GM12878 (cell line): ENCODE measurements around the gene CA10. TPM values are rescaled to one million over a fixed set of nuclear protein-coding genes. Genes with fewer than 3 reads are reported as not detected.

ENCODE experiments used
- ATAC-seq: fragments of 200-7000 bp; cut with Tn5 transposase; 3 replicates; pipeline ENCODE4 v1.9.1; 2020; ENCODE audit warnings: mild to moderate bottlenecking, moderate library complexity
- BruUV-seq: library from RNA; stranded (reverse); fragments of 400-500 nt; replicated peaks from 2 replicates; lab custom pipeline; 2021; lab: Mats Ljungman, UMichigan
- CTCF ChIA-PET: fragments of 300-600 bp; sonication (Branson Sonifier 250); formaldehyde crosslinking; extraction: SDS; loops from one replicate; lab custom pipeline; 2021; ENCODE audit warnings: inconsistent platforms; lab: Yijun Ruan, JAX
- POLR2A ChIA-PET: fragments of 350-600 bp; formaldehyde crosslinking; extraction: SDS; loops from one replicate; lab custom pipeline; 2021; ENCODE audit warnings: inconsistent platforms; lab: Charles Lee
- RAD21 ChIA-PET: fragments of 300-600 bp; sonication (Branson Sonifier 250); formaldehyde crosslinking; loops from one replicate; lab custom pipeline; 2023; ENCODE audit warnings: antibody characterized with exemption; ENCODE audit not compliant: unreplicated experiment; lab: Charles Lee
- SMC1A ChIA-PET: fragments of 300-600 bp; sonication (Branson Sonifier 250); formaldehyde crosslinking; loops from one replicate; lab custom pipeline; 2023; ENCODE audit not compliant: unreplicated experiment, uncharacterized antibody; lab: Charles Lee
- DNase-seq: peaks from one replicate; pipeline ENCODE4 v3.0.0-alpha.2; 2011; ENCODE audit warnings: low read depth, low spot score
- FAIRE-seq: peaks from 3 replicates; lab custom pipeline; 2011; peaks lifted over from hg19 to GRCh38; lab: Jason Lieb, UNC
- H2AFZ ChIP-seq: 2 replicates; pipeline ENCODE4 v1.6.0; 2011; ENCODE audit warnings: low read depth, low read length, control low read depth; ENCODE audit not compliant: control insufficient read depth
- H3K27ac ChIP-seq: 2 replicates; pipeline ENCODE4 v1.5.1; 2011; ENCODE audit warnings: control low read depth; ENCODE audit not compliant: control insufficient read depth, insufficient read depth
- H3K27me3 ChIP-seq, 2 experiments: replicated peaks in 1 of 2; 2 replicates each; pipeline versions ENCODE4 v1.6.0 to v1.6.1; 2011; ENCODE audit warnings: low read length in 1 of 2; ENCODE audit not compliant: control insufficient read depth in 2 of 2, insufficient read depth in 2 of 2
- H3K36me3 ChIP-seq, 2 experiments: 2 replicates each; pipeline ENCODE4 v1.5.1; 2011; ENCODE audit warnings: low read length in 1 of 2; ENCODE audit not compliant: control insufficient read depth in 2 of 2, insufficient read depth in 2 of 2
- H3K4me1 ChIP-seq: 2 replicates; pipeline ENCODE4 v1.6.1; 2011; ENCODE audit warnings: mild to moderate bottlenecking, low read length, moderate library complexity, mixed read lengths; ENCODE audit not compliant: control insufficient read depth, insufficient read depth
- H3K4me2 ChIP-seq: 2 replicates; pipeline ENCODE4 v1.6.0; 2011; ENCODE audit warnings: control low read depth; ENCODE audit not compliant: control insufficient read depth, insufficient read depth
- H3K4me3 ChIP-seq: fragments of 200-600 bp; sonication (generic); 2 replicates; pipeline ENCODE4 v1.5.1; 2016
- H3K79me2 ChIP-seq: 2 replicates; pipeline ENCODE4 v1.6.0; 2011; ENCODE audit warnings: low read length; ENCODE audit not compliant: control insufficient read depth, insufficient read depth
- H3K9ac ChIP-seq: 2 replicates; pipeline ENCODE4 v1.8.0; 2011; ENCODE audit warnings: low read length, control low read depth, mixed read lengths; ENCODE audit not compliant: control insufficient read depth, insufficient read depth
- H3K9me3 ChIP-seq: replicated peaks from 3 replicates; pipeline ENCODE4 v1.5.1; 2011; ENCODE audit warnings: mild to moderate bottlenecking, low read length; ENCODE audit not compliant: control insufficient read depth, insufficient read depth
- H4K20me1 ChIP-seq: 2 replicates; pipeline ENCODE4 v1.6.0; 2011; ENCODE audit not compliant: control insufficient read depth, insufficient read depth
- BCL3 ChIP-seq: IDR thresholded peaks from 2 replicates; pipeline ENCODE4 v1.6.1; 2011; ENCODE audit warnings: borderline replicate concordance, low read depth, mild to moderate bottlenecking, moderate library complexity, low read length; ENCODE audit not compliant: insufficient read depth, poor library complexity, severe bottlenecking
- ZNF687 ChIP-seq: fragments of 450-650 bp; IDR thresholded peaks from 2 replicates; pipeline ENCODE4 v1.6.1; 2017; ENCODE audit warnings: mild to moderate bottlenecking, moderate library complexity
- WGBS: methylation state at CpG from one replicate; pipeline ENCODE4 v1.1.6; 2016; ENCODE audit warnings: low lambda C conversion rate; ENCODE audit not compliant: insufficient replicate concordance, insufficient coverage; ENCODE audit errors: missing lambda C conversion rate; 5-methylcytosine and 5-hydroxymethylcytosine counted together
- in situ Hi-C: fragments of 300-500 bp; cut with MboI; formaldehyde crosslinking; loops from 9 replicates; pipeline ENCODE4 v1.14.3; 2018; ENCODE audit warnings: mixed read lengths
- intact Hi-C: fragments of 100-400 bp; cut with micrococcal nuclease; formaldehyde crosslinking; loops from one replicate; pipeline ENCODE4 v1.14.2; 2022; ENCODE audit not compliant: unreplicated experiment
- polyA plus RNA-seq, 11 experiments: library from polyadenylated mRNA; depleted of rRNA in 4 of 11; unstranded in 6 of 11; stranded (reverse) in 5 of 11; fragments of >200 nt; fragmentation: Nextera tagmentation in 4 of 11; fragmentation: Illumina TruSeq in 1 of 11; extraction: Ambion mirVana in 4 of 11; extraction: Trizol in 1 of 11; gene quantifications; 1 replicate in 1 of 11; 2 replicates in 10 of 11; pipeline versions ENCODE4 v1.2.1 to v1.2.3, GENCODE V29; 2011 to 2016; ENCODE audit warnings: inconsistent platforms in 2 of 11, missing spikeins in 2 of 11, low read depth in 1 of 11
- total RNA-seq, 4 experiments: library from RNA; depleted of rRNA in 3 of 4; stranded (reverse); fragments of >200 nt in 3 of 4; fragmentation: Illumina TruSeq in 1 of 4; extraction: Trizol in 1 of 4; gene quantifications; 2 replicates each; pipeline versions ENCODE4 v1.2.1 to v1.2.3, GENCODE V29; 2013 to 2021

The CA10 gene
- total and polyA plus RNA-seq, 10 of the 15 experiments (the other 5 are each of a cell fraction or from before 2014, with no cell fraction given), result not detected

- Histone ChIP-seq H3K36me3 (no peaks in the 10 kb centered on the region), H3K4me2 (no peak overlapping the region), H3K9ac (no peak overlapping the region), H4K20me1 (no peaks in the 10 kb centered on the region), H3K27me3 (no peaks in the 10 kb centered on the region), H3K79me2 (no peaks in the 10 kb centered on the region), H2AFZ (no peak overlapping the region), H3K27ac (no peak overlapping the region), H3K4me3 (no peak overlapping the region), H3K4me1 (no peaks in the 10 kb centered on the region), H3K9me3 (no peaks in the 10 kb centered on the region)
- WGBS, result 1% methylated on average over 5 of the region's 5 CpGs
- BruUV-seq, result no TSS peak
- DNase-seq (no peak), ATAC-seq (no peak), FAIRE-seq (no peak)
- TF ChIP-seq BCL3 (peak; percentile 55), ZNF687 (no peak)
- in situ Hi-C loops, result no loop called here
- RAD21 ChIA-PET, result no interaction called here
- CTCF ChIA-PET, result no interaction called here
- POLR2A ChIA-PET, result no interaction called here
- intact Hi-C loops, result no loop called here
- SMC1A ChIA-PET, result no interaction called here
These were observed 388.3 kb downstream of the CA10 start for GRCh38 chr17:51770027-51770759.
